Mesendoderm (in vitro differentiated cells): Measurements from ENCODE around the gene IL26.
A peak's percentile ranks its signal among the peaks of the same experiment; 100 is the strongest.

Source experiments
- DNase-seq: peaks from one replicate; pipeline ENCODE4 v3.0.0; 2013
- H2AK5ac ChIP-seq: 2 replicates; pipeline ENCODE4 v1.6.1; 2013; ENCODE audit warnings: low read length, inconsistent platforms
- H2BK120ac ChIP-seq: 2 replicates; pipeline ENCODE4 v1.6.1; 2013; ENCODE audit warnings: low read depth, mild to moderate bottlenecking, low read length, moderate library complexity, mixed read lengths
- H2BK15ac ChIP-seq: replicated peaks from 2 replicates; pipeline ENCODE4 v1.6.1; 2013; ENCODE audit warnings: low read depth, mild to moderate bottlenecking, moderate library complexity
- H2BK5ac ChIP-seq: 2 replicates; pipeline ENCODE4 v1.6.1; 2013; ENCODE audit warnings: low read length, inconsistent platforms
- H3K18ac ChIP-seq: 2 replicates; pipeline ENCODE4 v1.6.1; 2013; ENCODE audit warnings: mild to moderate bottlenecking, low read length, mixed read lengths
- H3K23ac ChIP-seq: one replicate; pipeline ENCODE4 v1.6.1; 2013; ENCODE audit warnings: low read length
- H3K27ac ChIP-seq: 2 replicates; pipeline ENCODE4 v1.5.1; 2013; ENCODE audit warnings: low read depth, mild to moderate bottlenecking, inconsistent platforms, low read length, moderate library complexity
- H3K27me3 ChIP-seq: 2 replicates; pipeline ENCODE4 v1.6.1; 2013; ENCODE audit warnings: low read length, control low read depth, mild to moderate bottlenecking, inconsistent platforms; ENCODE audit not compliant: insufficient read depth, poor library complexity
- H3K36me3 ChIP-seq: 2 replicates; pipeline ENCODE4 v1.6.1; 2013; ENCODE audit warnings: low read length, inconsistent platforms; ENCODE audit not compliant: control insufficient read depth, insufficient read depth
- H3K4ac ChIP-seq: one replicate; pipeline ENCODE4 v1.6.1; 2013; ENCODE audit warnings: low read depth, mild to moderate bottlenecking, low read length, moderate library complexity
- H3K4me1 ChIP-seq: 2 replicates; pipeline ENCODE4 v1.6.1; 2013; ENCODE audit warnings: low read depth, low read length, inconsistent platforms; ENCODE audit not compliant: control insufficient read depth
- H3K4me2 ChIP-seq: 2 replicates; pipeline ENCODE4 v1.6.1; 2013; ENCODE audit warnings: low read length
- H3K4me3 ChIP-seq: 2 replicates; pipeline ENCODE4 v1.5.1; 2013; ENCODE audit warnings: mild to moderate bottlenecking, low read length
- H3K56ac ChIP-seq: one replicate; pipeline ENCODE4 v1.6.1; 2013; ENCODE audit warnings: low read length
- H3K79me1 ChIP-seq: 2 replicates; pipeline ENCODE4 v1.6.1; 2013; ENCODE audit warnings: low read length, inconsistent platforms
- H3K79me2 ChIP-seq: 2 replicates; pipeline ENCODE4 v1.6.1; 2013; ENCODE audit warnings: mild to moderate bottlenecking, low read length; ENCODE audit not compliant: control insufficient read depth, insufficient read depth
- H3K9ac ChIP-seq: 2 replicates; pipeline ENCODE4 v1.6.1; 2013; ENCODE audit warnings: low read length, inconsistent platforms
- H4K5ac ChIP-seq: one replicate; pipeline ENCODE4 v1.6.1; 2013; ENCODE audit warnings: low read length
- H4K8ac ChIP-seq: one replicate; pipeline ENCODE4 v1.6.1; 2013; ENCODE audit warnings: low read depth, mild to moderate bottlenecking, control low read depth, low read length, moderate library complexity
- WGBS: extraction: QIAGEN DNeasy Blood & Tissue Kit; methylation state at CpG from one replicate; pipeline ENCODE4 v1.1.7; 2013; ENCODE audit warnings: low lambda C conversion rate, missing lambda C conversion rate; ENCODE audit not compliant: insufficient coverage; ENCODE audit errors: extremely low coverage; 5-methylcytosine and 5-hydroxymethylcytosine counted together

IL26 gene

DNA sequence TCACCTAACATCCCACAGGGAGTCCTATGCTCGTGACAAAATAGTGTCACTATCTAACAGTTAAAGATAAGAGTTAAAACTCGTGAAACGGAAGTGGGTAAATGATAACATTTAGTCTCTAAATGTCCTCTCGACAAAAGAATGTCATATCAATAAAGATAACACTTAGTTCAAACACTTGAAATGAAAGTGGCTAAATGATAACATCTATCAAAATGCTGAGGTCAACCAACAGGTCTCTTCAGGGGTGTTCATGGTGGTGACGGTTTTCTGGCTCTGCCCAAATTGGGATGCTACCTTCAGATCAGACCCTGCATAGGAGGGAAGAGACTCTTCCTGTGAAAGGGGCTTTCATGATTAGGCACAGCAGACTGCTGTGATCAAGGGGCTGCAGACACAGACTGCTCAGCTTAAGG lies 22.1 kb downstream of the IL26 start:
- Histone ChIP-seq H2AK5ac (no peak overlapping the region), H2BK120ac (no peak overlapping the region), H3K18ac (no peak overlapping the region), H3K4ac (no peak overlapping the region), H3K27me3 (no peaks in the 10 kb centered on the region), H3K9ac (no peak overlapping the region), H3K4me2 (no peak overlapping the region), H3K4me1 (peaks cover 4% of the 10 kb centered on the region), H4K8ac (no peak overlapping the region), H3K23ac (no peak overlapping the region), H2BK15ac (no peak overlapping the region), H3K79me2 (no peaks in the 10 kb centered on the region), H2BK5ac (no peak overlapping the region), H3K36me3 (no peaks in the 10 kb centered on the region), H3K4me3 (no peak overlapping the region), H3K27ac (no peak overlapping the region), H4K5ac (no peak overlapping the region), H3K56ac (no peak overlapping the region), H3K79me1 (no peaks in the 10 kb centered on the region)
- peak; percentile 82 for DNase-seq
- no CpG with 5 or more reads among the region's 5 CpGs for WGBS

DNA sequence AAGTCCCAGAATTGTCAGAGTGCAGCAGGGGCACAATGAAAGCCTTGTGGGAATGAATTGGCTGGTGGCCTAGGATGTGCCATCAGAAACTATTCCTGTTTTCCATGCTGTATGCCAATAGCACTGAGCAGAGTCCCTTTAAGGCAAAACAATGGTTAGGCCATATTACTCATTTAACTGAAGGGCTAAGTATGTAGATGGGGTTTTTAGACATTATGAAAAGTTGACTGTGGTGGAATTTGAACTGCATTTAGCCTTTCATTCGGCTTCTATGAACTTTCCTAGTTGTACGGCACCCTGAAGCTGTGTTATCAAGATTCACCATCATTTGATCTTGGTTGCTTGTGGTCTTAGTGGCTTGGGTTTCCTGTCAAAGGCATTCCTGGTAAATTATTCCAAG lies 24.8 kb downstream of the IL26 start:
- Histone ChIP-seq H2BK120ac (no peak overlapping the region), H3K23ac (no peak overlapping the region), H3K4me3 (no peak overlapping the region), H3K56ac (no peak overlapping the region), H2AK5ac (no peak overlapping the region), H4K5ac (no peak overlapping the region), H4K8ac (no peak overlapping the region), H3K36me3 (no peaks in the 10 kb centered on the region), H3K27ac (no peak overlapping the region), H3K4ac (no peak overlapping the region), H2BK15ac (no peak overlapping the region), H3K79me1 (no peaks in the 10 kb centered on the region), H3K9ac (no peak overlapping the region), H3K4me2 (no peak overlapping the region), H2BK5ac (no peak overlapping the region), H3K18ac (no peak overlapping the region), H3K27me3 (no peaks in the 10 kb centered on the region), H3K79me2 (no peaks in the 10 kb centered on the region), H3K4me1 (peaks cover 4% of the 10 kb centered on the region)
- no peak for DNase-seq
- no CpG with 5 or more reads among the region's 2 CpGs for WGBS

DNA sequence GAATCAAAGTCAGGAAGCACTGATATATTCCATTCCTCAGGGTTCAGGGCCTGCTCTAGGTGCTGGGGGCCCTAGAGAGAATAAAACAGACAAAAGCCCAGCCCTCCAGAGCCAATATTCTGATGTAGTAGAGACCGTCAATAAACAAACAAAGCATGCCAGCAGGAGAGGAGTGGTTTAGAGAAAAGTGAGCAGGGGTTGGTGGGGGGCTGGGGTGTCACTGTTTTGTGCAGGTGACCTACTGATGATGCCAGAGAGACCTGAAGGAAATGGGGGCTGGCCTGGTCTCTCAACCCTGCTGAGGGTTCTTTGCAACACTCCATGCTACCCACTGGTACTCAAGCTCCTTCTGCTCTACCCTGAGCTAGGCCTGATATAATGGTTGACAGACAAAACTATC lies 26.5 kb downstream of the IL26 start:
- H2BK15ac ChIP-seq: no peak overlapping the region
- no peak overlapping the region for H3K4me2 ChIP-seq
- H2AK5ac ChIP-seq: no peak overlapping the region
- H2BK120ac ChIP-seq: no peak overlapping the region
- H3K36me3 ChIP-seq: no peaks in the 10 kb centered on the region
- no peak overlapping the region for H3K56ac ChIP-seq
- no peak overlapping the region for H3K23ac ChIP-seq
- H3K9ac ChIP-seq: no peak overlapping the region
- H3K79me1 ChIP-seq: no peaks in the 10 kb centered on the region
- no peaks in the 10 kb centered on the region for H3K27me3 ChIP-seq
- H3K4me1 ChIP-seq: peaks cover 4% of the 10 kb centered on the region
- no peak overlapping the region for H3K4me3 ChIP-seq
- no peak overlapping the region for H4K5ac ChIP-seq
- no peak overlapping the region for H2BK5ac ChIP-seq
- no peak for DNase-seq
- no peak overlapping the region for H3K18ac ChIP-seq
- H4K8ac ChIP-seq: no peak overlapping the region
- no peaks in the 10 kb centered on the region for H3K79me2 ChIP-seq
- H3K27ac ChIP-seq: no peak overlapping the region
- WGBS: no CpG with 5 or more reads among the region's 1 CpG
- H3K4ac ChIP-seq: no peak overlapping the region

DNA sequence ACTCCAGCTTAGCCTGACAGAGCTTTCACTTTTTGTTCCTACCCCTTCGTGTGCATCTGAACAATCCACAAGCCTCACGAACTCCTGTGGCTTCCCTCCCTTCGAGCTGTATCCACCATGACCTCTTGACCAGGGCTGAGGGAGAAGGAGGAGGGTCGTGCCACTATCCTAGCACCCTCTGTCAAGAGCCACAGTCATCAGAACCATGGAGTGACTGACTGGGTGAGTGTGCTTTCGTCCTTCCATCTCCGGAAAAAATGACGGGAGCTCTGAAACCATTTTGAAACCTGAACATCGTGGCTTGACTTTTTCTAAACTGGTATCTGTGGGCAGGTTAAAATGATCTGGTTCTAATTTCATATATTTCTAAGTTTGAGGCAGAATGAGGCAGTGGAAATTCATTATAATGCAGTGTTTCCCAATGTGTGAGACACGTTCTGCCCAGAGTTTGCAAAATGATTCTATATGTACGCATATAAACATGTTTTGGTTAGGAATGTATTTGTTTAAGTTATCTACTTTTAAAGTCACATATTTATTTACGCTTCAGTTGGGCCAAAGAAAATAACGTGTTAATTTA lies 27.0 kb downstream of the IL26 start:
- no peak overlapping the region for H3K56ac ChIP-seq
- no peak overlapping the region for H2AK5ac ChIP-seq
- H3K27ac ChIP-seq: no peak overlapping the region
- H4K5ac ChIP-seq: no peak overlapping the region
- H3K4me2 ChIP-seq: no peak overlapping the region
- no peak overlapping the region for H3K4me3 ChIP-seq
- H3K4ac ChIP-seq: no peak overlapping the region
- no peaks in the 10 kb centered on the region for H3K27me3 ChIP-seq
- H3K23ac ChIP-seq: no peak overlapping the region
- WGBS: no CpG with 5 or more reads among the region's 12 CpGs
- no peaks in the 10 kb centered on the region for H3K36me3 ChIP-seq
- H3K9ac ChIP-seq: no peak overlapping the region
- H3K4me1 ChIP-seq: peaks cover 2% of the 10 kb centered on the region
- H2BK15ac ChIP-seq: no peak overlapping the region
- H2BK5ac ChIP-seq: no peak overlapping the region
- no peak overlapping the region for H2BK120ac ChIP-seq
- H3K79me2 ChIP-seq: no peaks in the 10 kb centered on the region
- no peaks in the 10 kb centered on the region for H3K79me1 ChIP-seq
- no peak overlapping the region for H3K18ac ChIP-seq
- H4K8ac ChIP-seq: no peak overlapping the region
- DNase-seq: no peak

DNA sequence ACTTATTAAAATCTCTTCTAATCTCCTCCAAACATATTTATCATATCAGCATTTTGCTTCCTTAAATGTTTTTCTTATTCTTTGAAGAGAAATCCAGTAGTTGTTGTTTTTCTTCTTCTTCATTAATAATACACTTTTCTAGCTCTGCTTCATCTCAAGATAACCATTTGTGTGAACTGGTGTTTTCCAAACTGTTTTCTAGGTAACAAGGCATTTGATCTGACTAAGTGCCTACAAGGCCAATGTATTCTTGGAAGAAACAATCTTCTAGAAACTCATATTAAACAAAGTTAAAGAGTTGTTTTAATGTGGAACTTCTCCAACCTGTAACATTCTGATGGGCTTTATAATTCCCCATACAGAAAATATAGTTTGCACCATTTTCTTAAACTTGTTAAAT lies 35.3 kb downstream of the IL26 start:
- DNase-seq: no peak
- Histone ChIP-seq H3K79me2 (no peaks in the 10 kb centered on the region), H3K4me3 (no peak overlapping the region), H2BK5ac (no peak overlapping the region), H2AK5ac (no peak overlapping the region), H3K79me1 (no peaks in the 10 kb centered on the region), H3K18ac (no peak overlapping the region), H4K5ac (no peak overlapping the region), H3K4ac (no peak overlapping the region), H3K27me3 (no peaks in the 10 kb centered on the region), H2BK15ac (no peak overlapping the region), H3K36me3 (no peaks in the 10 kb centered on the region), H2BK120ac (no peak overlapping the region), H3K27ac (no peak overlapping the region), H3K4me1 (no peaks in the 10 kb centered on the region), H3K23ac (no peak overlapping the region), H3K56ac (no peak overlapping the region), H4K8ac (no peak overlapping the region), H3K9ac (no peak overlapping the region), H3K4me2 (no peak overlapping the region)

DNA sequence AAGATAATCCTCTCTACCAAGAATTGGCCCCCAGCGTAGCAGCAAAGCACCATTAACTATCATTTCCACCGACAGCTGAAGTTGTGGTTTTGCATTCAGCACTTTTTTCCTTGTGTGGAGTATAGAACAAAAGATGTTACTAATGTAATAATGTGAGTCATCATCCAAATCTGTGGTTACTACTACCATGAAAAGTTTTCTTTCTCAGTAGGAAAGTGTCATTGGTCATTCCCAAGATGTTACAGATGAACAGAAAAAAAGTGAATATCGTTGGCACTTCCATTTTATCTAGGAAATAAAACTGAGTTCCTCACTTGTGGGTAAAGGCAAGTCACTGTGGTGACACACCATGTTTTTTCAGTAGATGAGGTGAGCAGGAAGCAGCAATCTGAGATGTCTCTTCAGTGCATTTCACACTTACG lies 35.8 kb downstream of the IL26 start:
- Histone ChIP-seq H3K4ac (no peak overlapping the region), H2BK5ac (no peak overlapping the region), H3K56ac (no peak overlapping the region), H3K36me3 (no peaks in the 10 kb centered on the region), H2AK5ac (no peak overlapping the region), H3K23ac (no peak overlapping the region), H3K18ac (no peak overlapping the region), H3K79me2 (no peaks in the 10 kb centered on the region), H4K8ac (no peak overlapping the region), H2BK120ac (no peak overlapping the region), H2BK15ac (no peak overlapping the region), H3K4me1 (no peaks in the 10 kb centered on the region), H3K4me3 (no peak overlapping the region), H3K4me2 (no peak overlapping the region), H3K9ac (no peak overlapping the region), H3K27ac (no peak overlapping the region), H4K5ac (no peak overlapping the region), H3K79me1 (no peaks in the 10 kb centered on the region), H3K27me3 (no peaks in the 10 kb centered on the region)
- no CpG with 5 or more reads among the region's 4 CpGs for WGBS
- no peak for DNase-seq
